ENCODE data around the gene C7orf33. TPM values are rescaled to one million over a fixed set of nuclear protein-coding genes. Genes with fewer than 3 reads are reported as not detected.

C7orf33 gene
- total RNA-seq, 1 donor from 2014 or later: not detected

DNA sequence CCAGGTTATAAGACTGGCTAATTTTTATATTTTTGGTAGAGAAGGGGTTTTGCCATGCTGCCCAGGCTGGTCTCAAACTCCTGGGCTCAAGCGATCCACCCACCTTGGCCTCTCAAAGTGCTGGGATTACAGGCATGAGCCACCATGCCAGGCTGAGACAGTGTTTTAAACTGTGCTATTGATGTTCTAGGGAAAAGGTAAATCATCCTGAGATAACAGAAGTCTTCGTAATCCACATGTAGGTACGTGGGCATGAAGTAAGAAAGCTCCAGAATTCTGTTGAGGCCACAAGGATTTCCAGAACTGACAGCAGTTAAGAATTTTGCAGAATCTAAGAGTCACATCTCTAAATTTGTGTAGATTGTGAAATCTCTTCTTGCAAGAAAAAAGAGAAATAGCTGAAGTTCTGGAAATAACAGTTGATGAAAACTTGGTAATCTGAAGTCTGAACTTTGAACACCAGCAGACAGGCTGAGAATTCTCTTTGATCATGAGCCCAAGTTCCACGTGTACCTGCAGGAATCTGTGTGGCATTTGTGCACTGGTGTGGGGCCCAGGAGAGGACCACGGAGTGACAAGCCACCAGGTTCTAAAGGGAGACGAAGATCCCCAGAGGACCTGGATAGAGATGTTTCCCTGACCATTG, 24.6 kb downstream of the C7orf33 start:
- TF ChIP-seq, protein P1, sequence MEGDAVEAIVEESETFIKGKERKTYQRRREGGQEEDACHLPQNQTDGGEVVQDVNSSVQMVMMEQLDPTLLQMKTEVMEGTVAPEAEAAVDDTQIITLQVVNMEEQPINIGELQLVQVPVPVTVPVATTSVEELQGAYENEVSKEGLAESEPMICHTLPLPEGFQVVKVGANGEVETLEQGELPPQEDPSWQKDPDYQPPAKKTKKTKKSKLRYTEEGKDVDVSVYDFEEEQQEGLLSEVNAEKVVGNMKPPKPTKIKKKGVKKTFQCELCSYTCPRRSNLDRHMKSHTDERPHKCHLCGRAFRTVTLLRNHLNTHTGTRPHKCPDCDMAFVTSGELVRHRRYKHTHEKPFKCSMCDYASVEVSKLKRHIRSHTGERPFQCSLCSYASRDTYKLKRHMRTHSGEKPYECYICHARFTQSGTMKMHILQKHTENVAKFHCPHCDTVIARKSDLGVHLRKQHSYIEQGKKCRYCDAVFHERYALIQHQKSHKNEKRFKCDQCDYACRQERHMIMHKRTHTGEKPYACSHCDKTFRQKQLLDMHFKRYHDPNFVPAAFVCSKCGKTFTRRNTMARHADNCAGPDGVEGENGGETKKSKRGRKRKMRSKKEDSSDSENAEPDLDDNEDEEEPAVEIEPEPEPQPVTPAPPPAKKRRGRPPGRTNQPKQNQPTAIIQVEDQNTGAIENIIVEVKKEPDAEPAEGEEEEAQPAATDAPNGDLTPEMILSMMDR (IDR thresholded peaks at IDR 0.05; ENCODE audit: insufficient read depth, low read length, severe bottlenecking): no peak
- DNase-seq (ENCODE audit: low read depth): no peak
- Histone ChIP-seq H3K27me3 (ENCODE audit: control insufficient read depth, insufficient read depth, low read length) (no peaks in the 10 kb centered on the region), H3K36me3 (ENCODE audit: control insufficient read depth, insufficient read depth, low read length) (no peaks in the 10 kb centered on the region), H3K4me3 (ENCODE audit: low read depth, low read length) (no peak overlapping the region)
- FAIRE-seq: no peak

- no peak overlapping the region for H3K4me3 ChIP-seq (ENCODE audit: low read depth, low read length)
- FAIRE-seq (no peak), DNase-seq (ENCODE audit: low read depth) (peak; percentile 18)
- no peaks in the 10 kb centered on the region for H3K36me3 ChIP-seq (ENCODE audit: control insufficient read depth, insufficient read depth, low read length)
- TF ChIP-seq, protein P1 (IDR thresholded peaks at IDR 0.05; ENCODE audit: insufficient read depth, low read length, severe bottlenecking): no peak
- no peaks in the 10 kb centered on the region for H3K27me3 ChIP-seq (ENCODE audit: control insufficient read depth, insufficient read depth, low read length)
Measured at GRCh38 chr7:148620749-148621359, 30.3 kb downstream of the C7orf33 start.

DNA sequence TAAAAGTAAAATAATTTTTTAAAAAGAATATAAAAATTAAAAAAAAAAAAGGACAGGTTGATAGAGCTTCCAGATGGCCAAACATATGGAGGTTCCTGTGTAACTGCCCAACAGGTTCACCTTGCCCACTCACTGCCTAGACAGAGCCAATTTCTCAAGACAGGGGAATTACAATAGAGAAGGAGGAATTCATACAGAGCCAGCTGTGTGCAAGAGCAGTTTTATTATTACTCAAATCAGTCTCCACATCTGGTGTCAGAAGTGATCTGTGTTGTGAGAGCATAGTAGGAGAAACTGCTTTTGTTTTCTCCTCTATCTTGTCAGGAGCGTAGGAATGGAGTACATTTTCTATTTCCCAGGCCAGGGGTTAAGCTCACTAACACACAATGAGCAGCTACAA, 31.0 kb downstream of the C7orf33 start:
- FAIRE-seq (no peak), DNase-seq (ENCODE audit: low read depth) (no peak)
- Histone ChIP-seq H3K4me3 (ENCODE audit: low read depth, low read length) (no peak overlapping the region), H3K27me3 (ENCODE audit: control insufficient read depth, insufficient read depth, low read length) (no peaks in the 10 kb centered on the region), H3K36me3 (ENCODE audit: control insufficient read depth, insufficient read depth, low read length) (no peaks in the 10 kb centered on the region)
- TF ChIP-seq, protein P1 (IDR thresholded peaks at IDR 0.05; ENCODE audit: insufficient read depth, low read length, severe bottlenecking): no peak

DNA sequence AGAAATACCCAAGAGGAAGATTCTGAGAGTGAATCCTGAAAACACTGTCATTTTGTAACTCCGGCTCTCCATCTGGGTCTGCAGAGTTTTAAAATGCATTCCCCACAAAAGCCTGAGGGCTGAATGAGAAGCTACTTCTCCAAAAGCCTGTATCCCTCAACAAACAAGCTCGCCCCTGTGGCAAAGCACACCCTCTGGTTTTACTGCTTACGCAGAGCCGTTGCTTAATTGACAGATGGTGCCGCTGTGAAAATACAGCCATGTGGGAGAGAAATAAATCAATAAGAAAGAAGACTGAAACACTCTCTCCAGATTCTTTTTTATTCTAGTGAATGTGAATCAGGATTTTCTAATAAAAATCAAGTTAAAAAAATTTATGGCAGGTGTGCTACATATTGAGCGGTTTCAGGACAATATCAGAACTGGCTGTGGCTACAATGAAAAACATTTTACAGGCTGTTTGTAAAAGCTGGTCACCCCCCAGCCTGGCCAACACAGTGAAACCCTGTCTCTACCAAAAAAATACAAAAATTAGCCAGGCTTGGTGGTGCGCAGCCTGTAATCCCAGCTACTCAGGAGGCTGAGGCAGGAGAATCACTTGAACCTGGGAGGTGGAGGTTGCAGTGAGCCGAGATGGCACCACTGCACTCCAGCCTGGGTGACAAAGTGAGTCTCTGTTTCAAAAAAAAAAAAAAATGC, 32.5 kb downstream of the C7orf33 start:
- Histone ChIP-seq H3K27me3 (ENCODE audit: control insufficient read depth, insufficient read depth, low read length) (no peaks in the 10 kb centered on the region), H3K36me3 (ENCODE audit: control insufficient read depth, insufficient read depth, low read length) (no peaks in the 10 kb centered on the region), H3K4me3 (ENCODE audit: low read depth, low read length) (no peak overlapping the region)
- DNase-seq (ENCODE audit: low read depth) (no peak), FAIRE-seq (no peak)
- TF ChIP-seq, protein P1 (IDR thresholded peaks at IDR 0.05; ENCODE audit: insufficient read depth, low read length, severe bottlenecking): no peak

DNA sequence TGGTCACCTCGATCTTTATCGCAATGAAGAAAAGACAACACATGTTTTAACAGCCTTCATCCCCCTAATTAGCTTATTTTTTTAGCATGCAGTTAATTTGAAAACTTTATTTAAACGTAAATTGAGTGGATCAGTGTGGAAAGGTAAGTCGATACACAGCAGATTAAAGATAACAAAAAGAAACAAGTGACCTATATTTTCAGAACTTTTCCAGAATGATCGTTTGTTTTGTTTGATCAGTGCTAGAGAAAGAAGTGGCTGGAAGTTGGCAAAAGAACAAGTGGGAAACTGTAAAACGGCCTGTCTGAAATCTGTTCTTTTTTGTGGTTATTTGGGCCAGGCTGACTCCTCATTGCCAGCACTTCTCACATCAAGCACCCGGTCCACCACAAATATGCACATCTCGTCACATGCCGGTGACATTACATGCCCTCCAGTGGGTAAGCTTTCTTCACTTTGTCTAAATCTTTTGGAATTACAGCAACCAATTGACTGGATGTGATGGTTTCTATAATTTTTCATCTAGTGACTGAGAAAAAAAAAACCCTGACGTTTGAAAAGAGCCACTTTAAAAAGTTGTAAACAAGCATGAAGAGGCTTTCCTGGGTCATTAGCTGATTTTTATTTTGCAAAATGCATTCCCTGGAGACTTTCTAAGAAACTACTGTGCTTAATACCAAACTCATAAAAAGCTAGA, 33.2 kb downstream of the C7orf33 start:
- TF ChIP-seq, protein P1 (IDR thresholded peaks at IDR 0.05; ENCODE audit: insufficient read depth, low read length, severe bottlenecking): no peak
- no peaks in the 10 kb centered on the region for H3K27me3 ChIP-seq (ENCODE audit: control insufficient read depth, insufficient read depth, low read length)
- H3K4me3 ChIP-seq (ENCODE audit: low read depth, low read length): no peak overlapping the region
- FAIRE-seq (no peak), DNase-seq (ENCODE audit: low read depth) (no peak)
- H3K36me3 ChIP-seq (ENCODE audit: control insufficient read depth, insufficient read depth, low read length): no peaks in the 10 kb centered on the region

Measured in bronchial epithelial cell (primary cell).